IMR-90 (cell line): ENCODE results near the gene TCEAL1. TPM values are rescaled to one million over a fixed set of nuclear protein-coding genes. Genes with fewer than 3 reads are reported as not detected.
"Not testable (repeated sequence)": the region's sequence is repeated elsewhere in the genome, so short reads cannot be mapped to it uniquely, and the experiment has no call there.

Source experiments
- ATAC-seq: fragments of 200-7000 bp; cut with Tn5 transposase; 2 replicates; pipeline ENCODE4 v1.9.1; 2020; ENCODE audit warnings: low read depth, mild to moderate bottlenecking, moderate library complexity
- BruUV-seq: library from RNA; stranded (reverse); fragments of 400-500 nt; replicated peaks from 2 replicates; lab custom pipeline; 2021; lab: Mats Ljungman, UMichigan
- CTCF ChIA-PET: fragments of 300-600 bp; formaldehyde crosslinking; extraction: SDS; loops from one replicate; lab custom pipeline; 2021; ENCODE audit warnings: antibody characterized with exemption; lab: Yijun Ruan, JAX
- POLR2A ChIA-PET: fragments of 300-600 bp; sonication (Branson Sonifier 250); formaldehyde crosslinking; loops from one replicate; lab custom pipeline; 2022; ENCODE audit warnings: antibody characterized with exemption; ENCODE audit not compliant: unreplicated experiment; lab: Charles Lee
- DNase-seq: peaks from one replicate; pipeline ENCODE4 v3.0.0; 2013
- H2AFZ ChIP-seq: replicated peaks from 2 replicates; pipeline ENCODE3; 2013; ENCODE audit warnings: low read length, mild to moderate bottlenecking; ENCODE audit not compliant: poor library complexity
- H2AK5ac ChIP-seq: 2 replicates; pipeline ENCODE4 v1.6.1; 2013; ENCODE audit warnings: low read depth, low read length, inconsistent platforms
- H2AK9ac ChIP-seq: replicated peaks from 2 replicates; pipeline ENCODE3; 2013; ENCODE audit warnings: mild to moderate bottlenecking, low read depth, low read length, moderate library complexity; ENCODE audit not compliant: poor library complexity
- H2BK120ac ChIP-seq: 2 replicates; pipeline ENCODE4 v1.6.1; 2013; ENCODE audit warnings: low read depth, low read length, inconsistent platforms
- H2BK15ac ChIP-seq: 3 replicates; pipeline ENCODE4 v1.6.1; 2013; ENCODE audit warnings: low read depth, low read length, inconsistent platforms
- H2BK20ac ChIP-seq: 2 replicates; pipeline ENCODE4 v1.6.1; 2013; ENCODE audit warnings: low read depth, mild to moderate bottlenecking, inconsistent platforms, low read length, moderate library complexity
- H2BK5ac ChIP-seq: 2 replicates; pipeline ENCODE4 v1.6.1; 2013; ENCODE audit warnings: mild to moderate bottlenecking, low read depth, low read length, inconsistent platforms; ENCODE audit not compliant: poor library complexity, severe bottlenecking
- H3K14ac ChIP-seq: replicated peaks from 2 replicates; pipeline ENCODE4 v1.6.1; 2013; ENCODE audit warnings: low read depth, low read length, inconsistent platforms
- H3K18ac ChIP-seq: 2 replicates; pipeline ENCODE4 v1.6.1; 2013; ENCODE audit warnings: low read depth, low read length, control low read depth
- H3K23ac ChIP-seq: 2 replicates; pipeline ENCODE4 v1.6.1; 2013; ENCODE audit warnings: low read depth, low read length, inconsistent platforms
- H3K27ac ChIP-seq: 2 replicates; pipeline ENCODE4 v1.5.1; 2013; ENCODE audit warnings: mild to moderate bottlenecking, control low read depth, low read length; ENCODE audit not compliant: insufficient read depth
- H3K27me3 ChIP-seq: 2 replicates; pipeline ENCODE4 v1.6.1; 2013; ENCODE audit warnings: low read length; ENCODE audit not compliant: control insufficient read depth, insufficient read depth
- H3K36me3 ChIP-seq: 2 replicates; pipeline ENCODE4 v1.6.1; 2013; ENCODE audit warnings: low read length, mixed read lengths; ENCODE audit not compliant: control insufficient read depth, insufficient read depth
- H3K4ac ChIP-seq: 2 replicates; pipeline ENCODE4 v1.6.1; 2013; ENCODE audit warnings: low read depth, low read length, inconsistent platforms
- H3K4me1 ChIP-seq: 2 replicates; pipeline ENCODE4 v1.6.1; 2013; ENCODE audit warnings: low read length, mixed read lengths; ENCODE audit not compliant: control insufficient read depth, insufficient read depth
- H3K4me2 ChIP-seq: 2 replicates; pipeline ENCODE4 v1.6.1; 2013; ENCODE audit warnings: low read depth, mild to moderate bottlenecking, control low read depth, low read length, moderate library complexity
- H3K4me3 ChIP-seq: 2 replicates; pipeline ENCODE4 v1.5.1; 2013; ENCODE audit warnings: low read depth, mild to moderate bottlenecking, control low read depth, low read length, moderate library complexity; ENCODE audit not compliant: insufficient read depth
- H3K56ac ChIP-seq: 2 replicates; pipeline ENCODE4 v1.6.1; 2013; ENCODE audit warnings: low read length, inconsistent platforms; ENCODE audit not compliant: insufficient read depth; ENCODE audit errors: extremely low read depth
- H3K79me1 ChIP-seq, 2 experiments: 2 replicates each; pipeline ENCODE4 v1.6.1; 2013; ENCODE audit warnings: low read length in 2 of 2, inconsistent platforms in 1 of 2, low read depth in 1 of 2
- H3K9ac ChIP-seq: 2 replicates; pipeline ENCODE4 v1.6.1; 2013; ENCODE audit warnings: low read depth, low read length, control low read depth
- H3K9me1 ChIP-seq: 2 replicates; pipeline ENCODE4 v1.6.1; 2013; ENCODE audit warnings: low read length, inconsistent platforms; ENCODE audit not compliant: insufficient read depth
- H3K9me3 ChIP-seq: 2 replicates; pipeline ENCODE4 v1.6.1; 2013; ENCODE audit warnings: low read length; ENCODE audit not compliant: control insufficient read depth, insufficient read depth
- H4K20me1 ChIP-seq: 2 replicates; pipeline ENCODE4 v1.6.1; 2013; ENCODE audit warnings: low read length, inconsistent platforms; ENCODE audit not compliant: insufficient read depth
- H4K5ac ChIP-seq: 2 replicates; pipeline ENCODE4 v1.6.1; 2013; ENCODE audit warnings: mild to moderate bottlenecking, low read depth, low read length, control low read depth
- H4K8ac ChIP-seq, 2 experiments: 2 replicates each; pipeline ENCODE4 v1.6.1; 2013; ENCODE audit warnings: low read depth in 2 of 2, low read length in 2 of 2, control low read depth in 1 of 2, inconsistent platforms in 1 of 2
- H4K91ac ChIP-seq: 2 replicates; pipeline ENCODE4 v1.6.1; 2013; ENCODE audit warnings: low read depth, low read length, inconsistent platforms; ENCODE audit not compliant: insufficient read depth
- CEBPB ChIP-seq: IDR thresholded peaks from 2 replicates; pipeline ENCODE4 v1.6.1; 2012; ENCODE audit warnings: low read depth, low read length, improper control_type of control experiment
- CHD1 ChIP-seq: IDR thresholded peaks from 2 replicates; pipeline ENCODE4 v1.6.1; 2012; ENCODE audit warnings: low read depth, low read length, improper control_type of control experiment
- MAFK ChIP-seq: IDR thresholded peaks from 2 replicates; pipeline ENCODE4 v1.6.1; 2012; ENCODE audit warnings: low read depth, low read length, improper control_type of control experiment
- NFE2L2 ChIP-seq: fragments of 150-350 bp; IDR thresholded peaks from 2 replicates; pipeline ENCODE4 v1.6.1; 2016; ENCODE audit warnings: low read depth, mild to moderate bottlenecking, low read length
- WGBS, 2 experiments: methylation state at CpG; one replicate each; pipeline versions ENCODE4 v1.1.5 to v1.1.7; 2013; ENCODE audit warnings: missing lambda C conversion rate in 2 of 2; ENCODE audit not compliant: insufficient read length in 1 of 2; ENCODE audit errors: extremely low coverage in 2 of 2; 5-methylcytosine and 5-hydroxymethylcytosine counted together
- dilution Hi-C: fragments of 300-500 bp; cut with HindIII; formaldehyde crosslinking; loops from one replicate; pipeline ENCODE4 v1.14.3; 2018; ENCODE audit warnings: low sequenced_read_pairs; ENCODE audit not compliant: unreplicated experiment
- in situ Hi-C: fragments of 300-500 bp; cut with MboI; formaldehyde crosslinking; loops from 3 replicates; pipeline ENCODE4 v1.14.3; 2019; ENCODE audit warnings: low sequenced_read_pairs, inconsistent platforms, mixed read lengths
- intact Hi-C: fragments of 100-400 bp; cut with micrococcal nuclease; formaldehyde crosslinking; loops from 2 replicates; pipeline ENCODE4 v1.10.0; 2022
- polyA plus RNA-seq, 3 experiments: library from polyadenylated mRNA; depleted of rRNA; stranded (reverse); fragments of >200 nt; gene quantifications; 2 replicates each; pipeline ENCODE4 v1.2.3, GENCODE V29; 2012; ENCODE audit warnings: low replicate concordance in 1 of 3
- total RNA-seq: library from RNA; depleted of rRNA; stranded (reverse); fragments of >200 nt; gene quantifications from 2 replicates; pipeline ENCODE4 v1.2.3, GENCODE V29; 2012

TCEAL1 gene
- total and polyA plus RNA-seq, 2 of the 4 experiments (the other 2 are of a cell fraction): 9.1 to 21.8 TPM

DNA sequence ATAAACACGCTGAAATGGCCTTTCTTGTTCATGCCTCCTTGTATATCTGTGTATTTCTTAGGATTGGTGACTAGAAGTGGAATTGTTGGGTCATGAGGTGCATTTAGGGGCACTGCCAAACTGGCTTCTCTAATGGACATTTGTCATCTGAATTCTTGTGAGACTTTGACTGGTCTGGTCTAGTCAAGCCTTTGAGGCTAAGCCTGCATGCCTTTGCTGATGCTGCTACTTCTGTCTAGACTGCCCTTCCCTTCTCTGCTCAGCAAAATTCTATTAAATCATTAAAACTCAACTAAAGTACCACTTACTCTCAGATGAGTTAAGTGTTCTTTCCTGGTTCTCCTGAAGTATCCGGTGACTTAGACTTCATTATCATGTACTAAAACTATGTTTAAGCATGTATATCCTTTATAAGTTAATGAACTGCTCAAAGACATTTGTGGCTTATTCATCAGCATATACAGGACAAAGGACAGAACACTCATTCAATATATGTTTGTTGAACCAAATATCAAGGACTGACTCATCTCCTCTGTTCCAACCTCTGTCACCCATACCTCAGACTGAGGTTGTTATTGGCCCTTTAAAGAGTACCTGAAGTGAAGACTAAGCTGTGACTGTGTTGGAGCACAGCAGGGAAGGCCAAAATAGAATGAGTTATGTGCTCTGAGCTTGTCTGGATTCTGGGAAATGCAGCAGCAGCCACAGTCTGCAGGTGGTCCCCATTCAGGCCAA is 9.0 kb downstream of the TCEAL1 start:
- no CpG with 5 or more reads among the region's 2 CpGs for WGBS, 2 experiments
- Histone ChIP-seq H3K4ac (no peak overlapping the region), H3K27ac (no peak overlapping the region), H3K4me2 (no peak overlapping the region), H3K79me1 (no peaks in the 10 kb centered on the region), H3K9ac (no peak overlapping the region), H2AK5ac (peak overlapping the region; percentile 43; the same call in 1 of the 2 replicates), H2AK9ac (no peak overlapping the region), H3K4me3 (no peak overlapping the region), H4K8ac (no peak overlapping the region), H3K4me1 (peaks cover 1% of the 10 kb centered on the region; the same call in 1 of the 2 replicates), H4K20me1 (no peaks in the 10 kb centered on the region), H3K14ac (no peak overlapping the region), H3K56ac (no peak overlapping the region), H4K91ac (no peak overlapping the region), H3K18ac (no peak overlapping the region), H3K9me1 (peaks cover 6% of the 10 kb centered on the region; the same call in 1 of the 2 replicates), H2BK20ac (no peak overlapping the region), H2BK15ac (no peak overlapping the region), H2BK5ac (no peak overlapping the region), H2BK120ac (no peak overlapping the region), H3K9me3 (no peaks in the 10 kb centered on the region), H4K5ac (no peak overlapping the region), H3K27me3 (no peaks in the 10 kb centered on the region), H2AFZ (no peak overlapping the region), H3K23ac (no peak overlapping the region), H3K36me3 (no peaks in the 10 kb centered on the region)
- dilution Hi-C loops: no loop called here
- no peak; the same call in 1 of the 2 replicates for ATAC-seq
- POLR2A ChIA-PET: no interaction called here
- DNase-seq: peak; percentile 45
- in situ Hi-C loops: no loop called here
- no TSS peak for BruUV-seq
- TF ChIP-seq CHD1 (no peak), NFE2L2 (no peak), MAFK (no peak), CEBPB (no peak)
- intact Hi-C loops: loop anchor here (10.0 kb wide), 1 partner anchor 63 kb away; no protein-coding TSS in a partner anchor
- CTCF ChIA-PET: interaction anchor here (1.5 kb wide), 1 partner anchor 8 kb away, joined by 5 read pairs; no protein-coding TSS in a partner anchor

- peak overlapping the region; percentile 58 for H2AK5ac ChIP-seq
- H3K36me3 ChIP-seq, H3K27me3 ChIP-seq, H2BK5ac ChIP-seq, H3K4me1 ChIP-seq, H3K4me3 ChIP-seq, H4K5ac ChIP-seq, H2BK20ac ChIP-seq, H2BK15ac ChIP-seq, POLR2A ChIA-PET, H3K27ac ChIP-seq, H3K9me1 ChIP-seq, H3K23ac ChIP-seq, H3K18ac ChIP-seq, DNase-seq, H3K56ac ChIP-seq, in situ Hi-C loops, H4K8ac ChIP-seq, H4K91ac ChIP-seq, BruUV-seq, dilution Hi-C loops, H2AK9ac ChIP-seq, H3K14ac ChIP-seq, H3K79me1 ChIP-seq, H3K9me3 ChIP-seq, H3K9ac ChIP-seq, H4K20me1 ChIP-seq, H2BK120ac ChIP-seq: not testable (repeated sequence)
- H2AFZ ChIP-seq: peak overlapping the region; percentile 60
- intact Hi-C loops: loop anchor here (10.0 kb wide), 1 partner anchor 64 kb away; no protein-coding TSS in a partner anchor
- H3K4ac ChIP-seq: peak overlapping the region; percentile 18; the same call in 1 of the 2 replicates
- CTCF ChIA-PET: interaction anchor here (1.5 kb wide), 1 partner anchor 9 kb away, joined by 5 read pairs; no protein-coding TSS in a partner anchor
- WGBS, 2 experiments: 0% methylated on average over 1 of the region's 6 CpGs; no CpG with 5 or more reads in 1 of the 2 experiments
- peak; percentile 56 for ATAC-seq
- peak overlapping the region; percentile 76; the same call in 1 of the 2 replicates for H3K4me2 ChIP-seq
These were observed 9.9 kb downstream of the TCEAL1 start for GRCh38 chrX:103638479-103639346.
